GM18511 (cell line): ENCODE data around the gene GEMIN7.

ENCODE experiments used
- ATAC-seq: cut with Tn5 transposase; IDR thresholded peaks from one replicate; pipeline ENCODE4 v1.9.1; 2021; ENCODE audit warnings: mild to moderate bottlenecking, moderate library complexity; ENCODE audit not compliant: unreplicated experiment

The GEMIN7 gene

GRCh38 chr19:45125360-45125759, 46.3 kb downstream of the GEMIN7 start:
- ATAC-seq: no peak

- no peak for ATAC-seq
Observed at GRCh38 chr19:45125975-45126493, 47.0 kb downstream of the GEMIN7 start.

GRCh38 chr19:45126654-45127053, 47.6 kb downstream of the GEMIN7 start:
- ATAC-seq: no peak

- no peak for ATAC-seq
Observed at GRCh38 chr19:45128146-45128545, 49.1 kb downstream of the GEMIN7 start.

GRCh38 chr19:45128806-45129205, 49.7 kb downstream of the GEMIN7 start:
- ATAC-seq: no peak

GRCh38 chr19:45130236-45130635, 51.2 kb downstream of the GEMIN7 start:
- ATAC-seq: no peak

GRCh38 chr19:45130888-45131615, 52.0 kb downstream of the GEMIN7 start:
- ATAC-seq: no peak

GRCh38 chr19:45133661-45134060, 54.6 kb downstream of the GEMIN7 start:
- ATAC-seq: no peak

GRCh38 chr19:45135176-45135885, 56.3 kb downstream of the GEMIN7 start:
- no peak for ATAC-seq

- peak; percentile 13 for ATAC-seq
Observed at GRCh38 chr19:45136507-45137178, 57.6 kb downstream of the GEMIN7 start.

- ATAC-seq: peak; percentile 86
Observed at GRCh38 chr19:45137179-45137761, 58.2 kb downstream of the GEMIN7 start.

GRCh38 chr19:45138303-45138751, 59.3 kb downstream of the GEMIN7 start:
- no peak for ATAC-seq

GRCh38 chr19:45139286-45140143, 60.5 kb downstream of the GEMIN7 start:
- ATAC-seq: no peak

- no peak for ATAC-seq
Observed at GRCh38 chr19:45140144-45140503, 61.1 kb downstream of the GEMIN7 start.

- no peak for ATAC-seq
Observed at GRCh38 chr19:45140533-45140932, 61.5 kb downstream of the GEMIN7 start.
